Activated naive CD4-positive, alpha-beta T cell treated with anti-CD3 and anti-CD28 coated beads, Interleukin-2, amount 50 U/mL, for 24 hours (primary cell): Measurements from ENCODE around the gene KRT24.
"Not testable (repeated sequence)": the region's sequence is repeated elsewhere in the genome, so short reads cannot be mapped to it uniquely, and the experiment has no call there.

Source experiments
- H3K27ac Mint-ChIP-seq: one replicate; pipeline ENCODE4 v1.8.0; 2021; ENCODE audit warnings: mild to moderate bottlenecking, mixed read lengths
- H3K27me3 Mint-ChIP-seq: one replicate; pipeline ENCODE4 v1.8.0; 2021; ENCODE audit warnings: mixed read lengths
- H3K36me3 Mint-ChIP-seq: one replicate; pipeline ENCODE4 v1.8.0; 2021; ENCODE audit warnings: mixed read lengths
- H3K4me1 Mint-ChIP-seq: one replicate; pipeline ENCODE4 v1.8.0; 2021; ENCODE audit warnings: mixed read lengths
- H3K4me3 Mint-ChIP-seq: one replicate; pipeline ENCODE4 v1.8.0; 2021; ENCODE audit warnings: mild to moderate bottlenecking, mixed read lengths
- H3K9me3 Mint-ChIP-seq: one replicate; pipeline ENCODE4 v1.8.0; 2021; ENCODE audit warnings: mixed read lengths

The KRT24 gene

GRCh38 chr17:40703652-40704051 is at the start of gene KRT24:
KRT24 (minus strand) TSS chr17:40703752; CDS start chr17:40703693, 59 bp downstream.
- no peaks in the 10 kb centered on the region for H3K36me3 Mint-ChIP-seq
- no peak within 1 kb of the TSS for H3K27ac Mint-ChIP-seq
- H3K4me3 Mint-ChIP-seq, result no peak within 1 kb of the TSS
- H3K27me3 Mint-ChIP-seq, result peaks cover 9% of the 10 kb centered on the region
- H3K4me1 Mint-ChIP-seq, result no peaks in the 10 kb centered on the region
- H3K9me3 Mint-ChIP-seq, result no peaks in the 10 kb centered on the region

GRCh38 chr17:40751065-40751464 is 47.5 kb upstream of the KRT24 start:
- Mint-ChIP-seq H3K36me3 (no peaks in the 10 kb centered on the region), H3K9me3 (no peaks in the 10 kb centered on the region), H3K27ac (no peak overlapping the region), H3K27me3 (peaks cover 18% of the 10 kb centered on the region), H3K4me1 (no peaks in the 10 kb centered on the region), H3K4me3 (no peak overlapping the region)

- Mint-ChIP-seq H3K4me1 (no peaks in the 10 kb centered on the region), H3K9me3 (no peaks in the 10 kb centered on the region), H3K27ac (no peak overlapping the region), H3K27me3 (peaks cover 18% of the 10 kb centered on the region), H3K4me3 (no peak overlapping the region), H3K36me3 (no peaks in the 10 kb centered on the region)
Measured at GRCh38 chr17:40750391-40750790, 46.8 kb upstream of the KRT24 start.

- not testable (repeated sequence) for H3K4me3 Mint-ChIP-seq, H3K4me1 Mint-ChIP-seq, H3K36me3 Mint-ChIP-seq, H3K9me3 Mint-ChIP-seq, H3K27ac Mint-ChIP-seq
- peaks cover 21% of the 10 kb centered on the region for H3K27me3 Mint-ChIP-seq
Measured at GRCh38 chr17:40748666-40749065, 45.1 kb upstream of the KRT24 start.

GRCh38 chr17:40738553-40738952 is 35.0 kb upstream of the KRT24 start:
- no peaks in the 10 kb centered on the region for H3K4me1 Mint-ChIP-seq
- no peaks in the 10 kb centered on the region for H3K9me3 Mint-ChIP-seq
- no peak overlapping the region for H3K27ac Mint-ChIP-seq
- peaks cover 6% of the 10 kb centered on the region for H3K27me3 Mint-ChIP-seq
- no peak overlapping the region for H3K4me3 Mint-ChIP-seq
- no peaks in the 10 kb centered on the region for H3K36me3 Mint-ChIP-seq

GRCh38 chr17:40735016-40735415 is 31.5 kb upstream of the KRT24 start:
- no peak overlapping the region for H3K27ac Mint-ChIP-seq
- H3K4me3 Mint-ChIP-seq, result no peak overlapping the region
- peaks cover 7% of the 10 kb centered on the region for H3K27me3 Mint-ChIP-seq
- H3K4me1 Mint-ChIP-seq, result no peaks in the 10 kb centered on the region
- no peaks in the 10 kb centered on the region for H3K36me3 Mint-ChIP-seq
- H3K9me3 Mint-ChIP-seq, result no peaks in the 10 kb centered on the region

GRCh38 chr17:40734018-40734417 is 30.5 kb upstream of the KRT24 start:
- H3K36me3 Mint-ChIP-seq, result no peaks in the 10 kb centered on the region
- no peaks in the 10 kb centered on the region for H3K9me3 Mint-ChIP-seq
- H3K4me1 Mint-ChIP-seq, result no peaks in the 10 kb centered on the region
- peaks cover 7% of the 10 kb centered on the region for H3K27me3 Mint-ChIP-seq
- no peak overlapping the region for H3K4me3 Mint-ChIP-seq
- no peak overlapping the region for H3K27ac Mint-ChIP-seq

- Mint-ChIP-seq H3K9me3 (no peaks in the 10 kb centered on the region), H3K4me1 (no peaks in the 10 kb centered on the region), H3K27me3 (peaks cover 7% of the 10 kb centered on the region), H3K4me3 (no peak overlapping the region), H3K27ac (no peak overlapping the region), H3K36me3 (no peaks in the 10 kb centered on the region)
Measured at GRCh38 chr17:40730970-40731369, 27.4 kb upstream of the KRT24 start.

- no peaks in the 10 kb centered on the region for H3K36me3 Mint-ChIP-seq
- H3K9me3 Mint-ChIP-seq, result no peaks in the 10 kb centered on the region
- no peak overlapping the region for H3K4me3 Mint-ChIP-seq
- H3K27me3 Mint-ChIP-seq, result peaks cover 4% of the 10 kb centered on the region
- H3K4me1 Mint-ChIP-seq, result no peaks in the 10 kb centered on the region
- H3K27ac Mint-ChIP-seq, result no peak overlapping the region
Measured at GRCh38 chr17:40727447-40728231, 24.1 kb upstream of the KRT24 start.

- H3K4me3 Mint-ChIP-seq, result no peak overlapping the region
- H3K4me1 Mint-ChIP-seq, result no peaks in the 10 kb centered on the region
- H3K27ac Mint-ChIP-seq, result no peak overlapping the region
- peaks cover 4% of the 10 kb centered on the region for H3K27me3 Mint-ChIP-seq
- no peaks in the 10 kb centered on the region for H3K36me3 Mint-ChIP-seq
- H3K9me3 Mint-ChIP-seq, result no peaks in the 10 kb centered on the region
Measured at GRCh38 chr17:40726919-40727318, 23.4 kb upstream of the KRT24 start.

- Mint-ChIP-seq H3K4me1 (no peaks in the 10 kb centered on the region), H3K4me3 (no peak overlapping the region), H3K27me3 (no peaks in the 10 kb centered on the region), H3K27ac (no peak overlapping the region), H3K9me3 (no peaks in the 10 kb centered on the region), H3K36me3 (no peaks in the 10 kb centered on the region)
Measured at GRCh38 chr17:40724656-40725055, 21.1 kb upstream of the KRT24 start.

GRCh38 chr17:40722241-40722640 is 18.7 kb upstream of the KRT24 start:
- no peaks in the 10 kb centered on the region for H3K9me3 Mint-ChIP-seq
- H3K4me3 Mint-ChIP-seq, result no peak overlapping the region
- H3K27me3 Mint-ChIP-seq, result no peaks in the 10 kb centered on the region
- no peak overlapping the region for H3K27ac Mint-ChIP-seq
- no peaks in the 10 kb centered on the region for H3K36me3 Mint-ChIP-seq
- no peaks in the 10 kb centered on the region for H3K4me1 Mint-ChIP-seq

GRCh38 chr17:40720899-40721298 is 17.3 kb upstream of the KRT24 start:
- no peaks in the 10 kb centered on the region for H3K36me3 Mint-ChIP-seq
- H3K27ac Mint-ChIP-seq, result no peak overlapping the region
- no peak overlapping the region for H3K4me3 Mint-ChIP-seq
- H3K27me3 Mint-ChIP-seq, result no peaks in the 10 kb centered on the region
- H3K4me1 Mint-ChIP-seq, result no peaks in the 10 kb centered on the region
- no peaks in the 10 kb centered on the region for H3K9me3 Mint-ChIP-seq

- Mint-ChIP-seq H3K36me3 (no peaks in the 10 kb centered on the region), H3K9me3 (no peaks in the 10 kb centered on the region), H3K4me1 (no peaks in the 10 kb centered on the region), H3K27me3 (peaks cover 3% of the 10 kb centered on the region), H3K27ac (no peak overlapping the region), H3K4me3 (no peak overlapping the region)
Measured at GRCh38 chr17:40718930-40719329, 15.4 kb upstream of the KRT24 start.

GRCh38 chr17:40717776-40718175 is 14.2 kb upstream of the KRT24 start:
- H3K27ac Mint-ChIP-seq, result no peak overlapping the region
- H3K4me1 Mint-ChIP-seq, result no peaks in the 10 kb centered on the region
- no peaks in the 10 kb centered on the region for H3K36me3 Mint-ChIP-seq
- H3K9me3 Mint-ChIP-seq, result no peaks in the 10 kb centered on the region
- H3K4me3 Mint-ChIP-seq, result no peak overlapping the region
- H3K27me3 Mint-ChIP-seq, result peaks cover 3% of the 10 kb centered on the region

- no peak overlapping the region for H3K27ac Mint-ChIP-seq
- H3K27me3 Mint-ChIP-seq, result peaks cover 3% of the 10 kb centered on the region
- no peaks in the 10 kb centered on the region for H3K4me1 Mint-ChIP-seq
- no peak overlapping the region for H3K4me3 Mint-ChIP-seq
- no peaks in the 10 kb centered on the region for H3K9me3 Mint-ChIP-seq
- no peaks in the 10 kb centered on the region for H3K36me3 Mint-ChIP-seq
Measured at GRCh38 chr17:40714473-40714872, 10.9 kb upstream of the KRT24 start.

- no peaks in the 10 kb centered on the region for H3K9me3 Mint-ChIP-seq
- H3K36me3 Mint-ChIP-seq, result no peaks in the 10 kb centered on the region
- H3K4me1 Mint-ChIP-seq, result no peaks in the 10 kb centered on the region
- H3K27me3 Mint-ChIP-seq, result peaks cover 7% of the 10 kb centered on the region
- no peak overlapping the region for H3K4me3 Mint-ChIP-seq
- H3K27ac Mint-ChIP-seq, result no peak overlapping the region
Measured at GRCh38 chr17:40707745-40708144, 4.2 kb upstream of the KRT24 start.
